ENCODE data around the gene ARHGAP31.
A peak's percentile ranks its signal among the peaks of the same experiment; 100 is the strongest.

- TF ChIP-seq CTCF (IDR thresholded peaks at IDR 0.05) = no peak
- TF ChIP-seq KAT7 (CRISPR knock-in tag; IDR thresholded peaks at IDR 0.05; ENCODE audit: borderline replicate concordance) = no peak
- no peak for TF ChIP-seq TCF7 (CRISPR knock-in tag; IDR thresholded peaks at IDR 0.05; ENCODE audit: low read depth)
- no peak for TF ChIP-seq MXD4 (CRISPR knock-in tag; IDR thresholded peaks at IDR 0.05; ENCODE audit: borderline replicate concordance)
- TF ChIP-seq NR3C1 (CRISPR knock-in tag; conservative IDR thresholded peaks at IDR 0.05; ENCODE audit: low read depth) = 0 out of 2 replicates have a peak, but pooled peaks have one; percentile 55
- TF ChIP-seq RELA (CRISPR knock-in tag; IDR thresholded peaks at IDR 0.05; ENCODE audit: borderline replicate concordance) = no peak
- peak; percentile 95 for TF ChIP-seq ETV6 (CRISPR knock-in tag; IDR thresholded peaks at IDR 0.05)
- TF ChIP-seq, protein P1, sequence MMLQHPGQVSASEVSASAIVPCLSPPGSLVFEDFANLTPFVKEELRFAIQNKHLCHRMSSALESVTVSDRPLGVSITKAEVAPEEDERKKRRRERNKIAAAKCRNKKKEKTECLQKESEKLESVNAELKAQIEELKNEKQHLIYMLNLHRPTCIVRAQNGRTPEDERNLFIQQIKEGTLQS (CRISPR knock-in tag; conservative IDR thresholded peaks at IDR 0.05) = no peak
- no peak for TF ChIP-seq USF2 (CRISPR knock-in tag; IDR thresholded peaks at IDR 0.05)
- peak; percentile 75 for TF ChIP-seq FOXK1 (CRISPR knock-in tag; IDR thresholded peaks at IDR 0.05)
- TF ChIP-seq, protein P2, sequence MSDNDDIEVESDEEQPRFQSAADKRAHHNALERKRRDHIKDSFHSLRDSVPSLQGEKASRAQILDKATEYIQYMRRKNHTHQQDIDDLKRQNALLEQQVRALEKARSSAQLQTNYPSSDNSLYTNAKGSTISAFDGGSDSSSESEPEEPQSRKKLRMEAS (CRISPR knock-in tag; IDR thresholded peaks at IDR 0.05) = no peak
- TF ChIP-seq ELF4 (CRISPR knock-in tag; IDR thresholded peaks at IDR 0.05; ENCODE audit: low read depth) = no peak
These were observed 55.9 kb downstream of the ARHGAP31 start for GRCh38 chr3:119350114-119350513.

All from WTC11 (cell line).